Posterior cingulate gyrus (tissue), 11 donors: ENCODE measurements around the gene RBMX2.
"Not testable (repeated sequence)": the region's sequence is repeated elsewhere in the genome, so short reads cannot be mapped to it uniquely, and the experiment has no call there.

Experiments used
- DNase-seq, 10 donors: peaks; one replicate each; pipeline versions ENCODE4 v3.0.0 to v3.0.0-alpha.2; 2020 to 2021; ENCODE audit warnings: mixed read lengths in 3 of 10
- intact Hi-C: fragments of 100-400 bp; cut with DNase I; formaldehyde crosslinking; loops from one replicate; pipeline ENCODE4 v1.15.1; 2023

Gene RBMX2

GRCh38 chrX:130401415-130402207 is at the start of gene RBMX2:
RBMX2 (plus strand) TSS chrX:130401987; CDS start chrX:130402033, 46 bp downstream.
- intact Hi-C loops: loop anchor here (5.0 to 10.0 kb wide), 2 partner anchors 133 to 501 kb away; partner anchors contain the start of gene ENOX2
- DNase-seq: peak; percentile 52 to 97 (median 68)

GRCh38 chrX:130352050-130352449 is 49.7 kb upstream of the RBMX2 start:
- DNase-seq, intact Hi-C loops: not testable (repeated sequence)

- no peak for DNase-seq
- intact Hi-C loops: no loop called here
Observed at GRCh38 chrX:130376077-130376476, 25.7 kb upstream of the RBMX2 start.

GRCh38 chrX:130378024-130378669 is 23.6 kb upstream of the RBMX2 start:
- intact Hi-C loops: no loop called here
- DNase-seq: no peak

- intact Hi-C loops: no loop called here
- DNase-seq: no peak
Observed at GRCh38 chrX:130385520-130385919, 16.3 kb upstream of the RBMX2 start, which contains the start of gene GPR119. GPR119 (minus strand) TSS chrX:130385674; CDS start chrX:130385447, 227 bp downstream.

GRCh38 chrX:130386408-130386808 is 15.4 kb upstream of the RBMX2 start:
- intact Hi-C loops: no loop called here
- no peak for DNase-seq

- intact Hi-C loops: loop anchor here (2.0 kb wide), 1 partner anchor 523 kb away; no protein-coding TSS in a partner anchor
- peak; percentile 26 to 95 (median 66) for DNase-seq
Observed at GRCh38 chrX:130393451-130394074, 8.2 kb upstream of the RBMX2 start.

- intact Hi-C loops: no loop called here
- no peak for DNase-seq
Observed at GRCh38 chrX:130395341-130395740, 6.4 kb upstream of the RBMX2 start.

GRCh38 chrX:130402208-130402684 is 459 bp downstream of the RBMX2 start:
- intact Hi-C loops: loop anchor here (5.0 to 10.0 kb wide), 2 partner anchors 133 to 500 kb away; partner anchors contain the start of gene ENOX2

GRCh38 chrX:130413415-130413814 is 11.6 kb downstream of the RBMX2 start:
- intact Hi-C loops: no loop called here
- no peak for DNase-seq

More at GRCh38 chrX:130402208-130402684, 459 bp downstream of the RBMX2 start:
- DNase-seq: no peak

- no peak for DNase-seq
- intact Hi-C loops: no loop called here
Observed at GRCh38 chrX:130414800-130415199, 13.0 kb downstream of the RBMX2 start.

- intact Hi-C loops: no loop called here
- no peak for DNase-seq
Observed at GRCh38 chrX:130415201-130415600, 13.4 kb downstream of the RBMX2 start.

GRCh38 chrX:130416785-130417184 is 15.0 kb downstream of the RBMX2 start:
- no peak for DNase-seq
- intact Hi-C loops: no loop called here

GRCh38 chrX:130418066-130418465 is 16.3 kb downstream of the RBMX2 start:
- DNase-seq: no peak
- intact Hi-C loops: no loop called here

GRCh38 chrX:130418740-130419139 is 17.0 kb downstream of the RBMX2 start:
- no peak for DNase-seq
- intact Hi-C loops: no loop called here

GRCh38 chrX:130419263-130419662 is 17.5 kb downstream of the RBMX2 start:
- intact Hi-C loops: no loop called here
- no peak for DNase-seq

- no peak for DNase-seq
- intact Hi-C loops: no loop called here
Observed at GRCh38 chrX:130426531-130426930, 24.7 kb downstream of the RBMX2 start.

GRCh38 chrX:130429236-130429635 is 27.4 kb downstream of the RBMX2 start:
- DNase-seq, intact Hi-C loops: not testable (repeated sequence)

GRCh38 chrX:130435937-130436336 is 34.1 kb downstream of the RBMX2 start:
- intact Hi-C loops: no loop called here
- DNase-seq: no peak

GRCh38 chrX:130437996-130438395 is 36.2 kb downstream of the RBMX2 start:
- DNase-seq, intact Hi-C loops: not testable (repeated sequence)

GRCh38 chrX:130443875-130444274 is 42.1 kb downstream of the RBMX2 start:
- intact Hi-C loops: no loop called here
- no peak for DNase-seq
